OCI-LY1 (cell line): ENCODE data around the gene PTPRN2.

ENCODE experiments used
- H2AFZ ChIP-seq: fragments of 200-600 bp; sonication (generic), shearing (Covaris generic); 2 replicates; pipeline ENCODE4 v1.6.0; 2014; ENCODE audit warnings: antibody characterized with exemption, mild to moderate bottlenecking, low read length
- H3F3A ChIP-seq: fragments of 200-600 bp; sonication (generic), shearing (Covaris generic); 2 replicates; pipeline ENCODE4 v1.6.0; 2014; ENCODE audit warnings: mild to moderate bottlenecking, antibody characterized with exemption, low read length, moderate library complexity; ENCODE audit not compliant: insufficient read depth
- H3K27ac ChIP-seq: fragments of 200-600 bp; sonication (generic); 2 replicates; pipeline ENCODE4 v1.5.1; 2014; ENCODE audit warnings: low read length, mixed run types, mild to moderate bottlenecking, low read depth; ENCODE audit not compliant: poor library complexity, severe bottlenecking
- H3K27me3 ChIP-seq: fragments of 200-600 bp; sonication (generic); 2 replicates; pipeline ENCODE4 v1.6.0; 2014; ENCODE audit warnings: antibody characterized with exemption, mild to moderate bottlenecking, low read length, moderate library complexity; ENCODE audit not compliant: insufficient read depth
- H3K36me3 ChIP-seq: fragments of 200-600 bp; sonication (generic); 2 replicates; pipeline ENCODE4 v1.6.1; 2014; ENCODE audit warnings: mild to moderate bottlenecking, antibody characterized with exemption, low read length, moderate library complexity, mixed read lengths; ENCODE audit not compliant: insufficient read depth
- H3K4me1 ChIP-seq: fragments of 200-600 bp; sonication (generic); 2 replicates; pipeline ENCODE4 v1.5.1; 2014; ENCODE audit warnings: mild to moderate bottlenecking, low read length, moderate library complexity; ENCODE audit not compliant: insufficient read depth, severe bottlenecking
- H3K4me2 ChIP-seq: fragments of 200-600 bp; sonication (generic), shearing (Covaris generic); 2 replicates; pipeline ENCODE4 v1.6.1; 2014; ENCODE audit warnings: low read length
- H3K4me3 ChIP-seq: fragments of 200-600 bp; sonication (generic); 2 replicates; pipeline ENCODE4 v1.5.1; 2014; ENCODE audit warnings: low read length, low read depth, mild to moderate bottlenecking, mixed read lengths; ENCODE audit not compliant: poor library complexity, severe bottlenecking
- H3K79me2 ChIP-seq: fragments of 200-600 bp; shearing (Covaris generic); 2 replicates; pipeline ENCODE4 v1.6.1; 2016; ENCODE audit warnings: mixed run types, low read length, mixed read lengths; ENCODE audit not compliant: insufficient read depth
- H3K9ac ChIP-seq: fragments of 200-600 bp; sonication (generic), shearing (Covaris generic); 2 replicates; pipeline ENCODE4 v1.6.1; 2014; ENCODE audit warnings: mild to moderate bottlenecking, low read length, mixed read lengths
- H3K9me2 ChIP-seq: fragments of 200-600 bp; sonication (generic), shearing (Covaris generic); 2 replicates; pipeline ENCODE4 v1.6.1; 2014; ENCODE audit warnings: low read depth, mild to moderate bottlenecking, low read length, mixed read lengths
- H3K9me3 ChIP-seq: fragments of 200-600 bp; shearing (Covaris generic); 2 replicates; pipeline ENCODE4 v1.6.1; 2014; ENCODE audit warnings: low read length, mixed read lengths
- H4K20me1 ChIP-seq: fragments of 200-600 bp; sonication (generic), shearing (Covaris generic); 2 replicates; pipeline ENCODE4 v1.6.0; 2016; ENCODE audit warnings: mild to moderate bottlenecking, low read length; ENCODE audit not compliant: insufficient read depth
- CTCF ChIP-seq: fragments of 200-600 bp; sonication (generic), shearing (Covaris generic); IDR thresholded peaks from 2 replicates; pipeline ENCODE4 v1.5.1; 2017; ENCODE audit warnings: mild to moderate bottlenecking, antibody characterized with exemption, low read length, moderate library complexity, mixed read lengths
- EZH2 ChIP-seq: fragments of 200-600 bp; sonication (generic), shearing (Covaris generic); IDR thresholded peaks from 2 replicates; pipeline ENCODE4 v1.8.0; 2017; ENCODE audit warnings: borderline replicate concordance, mixed run types, mild to moderate bottlenecking, antibody characterized with exemption, low read length, moderate library complexity, mixed read lengths

Gene PTPRN2

GRCh38 chr7:158266426-158266816 lies 321.2 kb downstream of the PTPRN2 start:
- Histone ChIP-seq H3K79me2 (no peaks in the 10 kb centered on the region), H3K27ac (no peak overlapping the region), H3K4me3 (no peak overlapping the region), H3K9ac (no peak overlapping the region), H3K4me2 (no peak overlapping the region), H3K9me2 (no peaks in the 10 kb centered on the region), H3K9me3 (no peaks in the 10 kb centered on the region), H3K27me3 (no peaks in the 10 kb centered on the region), H4K20me1 (no peaks in the 10 kb centered on the region), H2AFZ (no peak overlapping the region), H3K36me3 (no peaks in the 10 kb centered on the region), H3F3A (no peaks in the 10 kb centered on the region), H3K4me1 (no peaks in the 10 kb centered on the region)
- TF ChIP-seq EZH2 (no peak), CTCF (no peak)

GRCh38 chr7:158265743-158266080 lies 321.9 kb downstream of the PTPRN2 start:
- H3K27me3 ChIP-seq: no peaks in the 10 kb centered on the region
- H3K9ac ChIP-seq: no peak overlapping the region
- H3K79me2 ChIP-seq: no peaks in the 10 kb centered on the region
- H3K9me2 ChIP-seq: no peaks in the 10 kb centered on the region
- H3K36me3 ChIP-seq: no peaks in the 10 kb centered on the region
- no peaks in the 10 kb centered on the region for H3K9me3 ChIP-seq
- H3K4me2 ChIP-seq: no peak overlapping the region
- H3K27ac ChIP-seq: no peak overlapping the region
- no peaks in the 10 kb centered on the region for H3K4me1 ChIP-seq
- no peaks in the 10 kb centered on the region for H4K20me1 ChIP-seq
- H3F3A ChIP-seq: no peaks in the 10 kb centered on the region
- no peak overlapping the region for H3K4me3 ChIP-seq
- TF ChIP-seq CTCF (no peak), EZH2 (no peak)
- H2AFZ ChIP-seq: no peak overlapping the region

- Histone ChIP-seq H3K4me1 (no peaks in the 10 kb centered on the region), H2AFZ (no peak overlapping the region), H3K9me3 (no peaks in the 10 kb centered on the region), H3K4me3 (no peak overlapping the region), H4K20me1 (no peaks in the 10 kb centered on the region), H3K9me2 (no peaks in the 10 kb centered on the region), H3K27ac (no peak overlapping the region), H3F3A (no peaks in the 10 kb centered on the region), H3K36me3 (no peaks in the 10 kb centered on the region), H3K79me2 (no peaks in the 10 kb centered on the region), H3K4me2 (no peak overlapping the region), H3K9ac (no peak overlapping the region), H3K27me3 (no peaks in the 10 kb centered on the region)
- TF ChIP-seq CTCF (no peak), EZH2 (no peak)
Measured at GRCh38 chr7:158264881-158265742, 322.5 kb downstream of the PTPRN2 start.
